DMS79 treated with DMSO at 0.1 percent for 48 hours (cell line): ENCODE results near the gene DENND1A.

ENCODE experiments used
- DNase-seq: peaks from one replicate; lab custom pipeline; 2025; lab: John Stamatoyannopoulos, UW

DENND1A gene

GRCh38 chr9:123615381-123615780 is 314.5 kb downstream of the DENND1A start:
- no peak for DNase-seq

- no peak for DNase-seq
Measured at GRCh38 chr9:123614306-123615263, 315.3 kb downstream of the DENND1A start.

- DNase-seq, result no peak
Measured at GRCh38 chr9:123611226-123611625, 318.7 kb downstream of the DENND1A start.

- DNase-seq, result no peak
Measured at GRCh38 chr9:123609844-123610243, 320.1 kb downstream of the DENND1A start.

GRCh38 chr9:123608104-123608503 is 321.8 kb downstream of the DENND1A start:
- DNase-seq, result no peak

- no peak for DNase-seq
Measured at GRCh38 chr9:123607479-123607878, 322.4 kb downstream of the DENND1A start.

- no peak for DNase-seq
Measured at GRCh38 chr9:123606141-123606540, 323.8 kb downstream of the DENND1A start.

- DNase-seq, result no peak
Measured at GRCh38 chr9:123605286-123605685, 324.6 kb downstream of the DENND1A start.

GRCh38 chr9:123604861-123605260 is 325.1 kb downstream of the DENND1A start:
- no peak for DNase-seq

- DNase-seq, result no peak
Measured at GRCh38 chr9:123601828-123602227, 328.1 kb downstream of the DENND1A start.

GRCh38 chr9:123599781-123600180 is 330.1 kb downstream of the DENND1A start:
- DNase-seq, result no peak

- DNase-seq, result no peak
Measured at GRCh38 chr9:123597876-123598556, 331.9 kb downstream of the DENND1A start.

- no peak for DNase-seq
Measured at GRCh38 chr9:123597048-123597447, 332.9 kb downstream of the DENND1A start.

- no peak for DNase-seq
Measured at GRCh38 chr9:123591283-123591682, 338.6 kb downstream of the DENND1A start.

GRCh38 chr9:123590499-123590898 is 339.4 kb downstream of the DENND1A start:
- DNase-seq, result peak; percentile 49

- no peak for DNase-seq
Measured at GRCh38 chr9:123589361-123590239, 340.3 kb downstream of the DENND1A start.

GRCh38 chr9:123586275-123586674 is 343.7 kb downstream of the DENND1A start:
- DNase-seq, result peak; percentile 85

- peak; percentile 85 for DNase-seq
Measured at GRCh38 chr9:123584202-123585176, 345.4 kb downstream of the DENND1A start.

- no peak for DNase-seq
Measured at GRCh38 chr9:123583646-123584045, 346.3 kb downstream of the DENND1A start.

- no peak for DNase-seq
Measured at GRCh38 chr9:123571240-123571639, 358.7 kb downstream of the DENND1A start.
